ENCODE results near the gene PPM1H. TPM values are rescaled to one million over a fixed set of nuclear protein-coding genes. Genes with fewer than 3 reads are reported as not detected.
"Not testable (repeated sequence)": the region's sequence is repeated elsewhere in the genome, so short reads cannot be mapped to it uniquely, and the experiment has no call there.

The PPM1H gene
- total and polyA plus RNA-seq, 11 donors = 1.3 to 9.6 (median 4.9) TPM

DNA sequence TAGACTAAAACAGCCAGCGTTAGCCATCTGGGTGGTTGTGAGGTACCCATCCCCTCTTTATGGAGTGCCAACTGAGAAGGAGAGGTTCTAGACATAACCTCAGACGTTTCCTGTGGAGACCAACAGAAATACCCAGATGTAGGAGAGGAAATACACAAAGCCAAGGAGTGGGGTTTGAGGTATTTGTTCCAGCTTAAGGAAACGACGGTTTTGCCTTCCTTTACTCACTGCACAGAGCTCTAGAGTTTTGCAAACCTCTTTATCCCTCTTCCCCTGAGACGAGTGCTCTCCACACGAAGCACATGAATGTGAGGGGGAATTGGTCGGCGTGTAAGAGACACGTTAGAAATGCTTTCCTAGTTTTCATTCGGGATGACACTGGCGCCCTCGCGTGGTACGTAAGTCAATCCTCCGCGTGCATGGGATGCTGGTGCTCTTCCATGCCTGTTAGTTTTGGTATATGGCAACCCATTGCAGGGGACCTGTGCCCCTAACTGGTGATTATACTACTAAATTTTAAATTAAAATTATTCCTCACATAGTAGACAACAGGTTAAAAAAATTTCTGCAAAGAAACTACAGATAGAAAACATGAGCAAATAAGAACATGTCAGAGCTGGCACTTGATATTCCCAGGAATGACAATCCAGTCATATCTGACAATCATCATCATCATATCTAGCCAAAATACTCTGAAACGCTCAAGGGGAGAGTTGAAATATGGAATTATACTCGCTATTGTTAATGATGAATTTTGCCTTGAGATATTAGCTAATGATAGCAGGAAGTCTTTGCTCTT lies 121.7 kb downstream of the PPM1H start:
- no peaks in the 10 kb centered on the region for H3K27me3 ChIP-seq
- TF ChIP-seq, protein P1, sequence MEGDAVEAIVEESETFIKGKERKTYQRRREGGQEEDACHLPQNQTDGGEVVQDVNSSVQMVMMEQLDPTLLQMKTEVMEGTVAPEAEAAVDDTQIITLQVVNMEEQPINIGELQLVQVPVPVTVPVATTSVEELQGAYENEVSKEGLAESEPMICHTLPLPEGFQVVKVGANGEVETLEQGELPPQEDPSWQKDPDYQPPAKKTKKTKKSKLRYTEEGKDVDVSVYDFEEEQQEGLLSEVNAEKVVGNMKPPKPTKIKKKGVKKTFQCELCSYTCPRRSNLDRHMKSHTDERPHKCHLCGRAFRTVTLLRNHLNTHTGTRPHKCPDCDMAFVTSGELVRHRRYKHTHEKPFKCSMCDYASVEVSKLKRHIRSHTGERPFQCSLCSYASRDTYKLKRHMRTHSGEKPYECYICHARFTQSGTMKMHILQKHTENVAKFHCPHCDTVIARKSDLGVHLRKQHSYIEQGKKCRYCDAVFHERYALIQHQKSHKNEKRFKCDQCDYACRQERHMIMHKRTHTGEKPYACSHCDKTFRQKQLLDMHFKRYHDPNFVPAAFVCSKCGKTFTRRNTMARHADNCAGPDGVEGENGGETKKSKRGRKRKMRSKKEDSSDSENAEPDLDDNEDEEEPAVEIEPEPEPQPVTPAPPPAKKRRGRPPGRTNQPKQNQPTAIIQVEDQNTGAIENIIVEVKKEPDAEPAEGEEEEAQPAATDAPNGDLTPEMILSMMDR (IDR thresholded peaks at IDR 0.05) = peak; percentile 51 to 85 (median 72)
- TF ChIP-seq POLR2A (IDR thresholded peaks at IDR 0.05) = no peak
- peaks cover 0 to 15% (median 6%) of the 10 kb centered on the region in 12 donors for H3K4me1 ChIP-seq
- peak overlapping the region in 6 of 12 donors; percentile 3 to 40 (median 22) for H3K4me3 ChIP-seq
- intact Hi-C loops (cut with DNase I) = loop anchor here in 8 of 10 donors (1.0 to 10.0 kb wide), 8 partner anchors 119 to 376 kb away; partner anchors contain the start of gene PPM1H (in 2 of the 8)
- 12 to 17% (median 13%) methylated on average over 18 of the region's 18 CpGs for WGBS, 4 donors
- no peaks in the 10 kb centered on the region for H3K9me3 ChIP-seq
- no peak overlapping the region for H3K27ac ChIP-seq
- ATAC-seq (peak in 3 of 4 donors; percentile 70 to 83 (median 76)), DNase-seq (peak; percentile 52 to 76 (median 61))
- no peaks in the 10 kb centered on the region for H3K36me3 ChIP-seq

DNA sequence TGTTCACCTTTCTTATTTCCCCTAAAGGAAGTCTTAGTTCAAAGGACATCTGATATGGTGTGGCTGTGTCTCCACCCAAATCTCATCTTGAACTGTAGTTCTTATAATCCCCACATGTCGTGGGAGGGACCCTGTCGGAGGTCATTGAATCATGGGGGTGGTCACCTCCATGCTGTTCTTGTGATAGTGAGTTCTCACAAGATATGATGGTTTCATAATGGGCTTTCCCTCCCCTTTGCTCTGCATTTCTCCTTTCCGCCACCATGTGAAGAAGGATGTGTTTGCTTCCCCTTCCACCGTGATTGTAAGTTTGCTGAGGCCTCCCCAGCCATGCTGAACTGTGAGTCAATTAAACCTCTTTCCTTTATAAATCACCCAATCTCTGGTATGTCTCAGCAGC lies 123.5 kb downstream of the PPM1H start:
- DNase-seq, H3K27ac ChIP-seq, ATAC-seq, H3K9me3 ChIP-seq, H3K4me3 ChIP-seq, H3K27me3 ChIP-seq, H3K36me3 ChIP-seq: not testable (repeated sequence)
- WGBS, 4 donors = 75 to 85% (median 80%) methylated on average over 4 of the region's 4 CpGs
- intact Hi-C loops (cut with DNase I) = loop anchor here in 8 of 10 donors (5.0 to 10.0 kb wide), 7 partner anchors 121 to 374 kb away; partner anchors contain the start of gene PPM1H (in 2 of the 8)
- peaks cover 0 to 15% (median 4%) of the 10 kb centered on the region in 12 donors for H3K4me1 ChIP-seq

DNA sequence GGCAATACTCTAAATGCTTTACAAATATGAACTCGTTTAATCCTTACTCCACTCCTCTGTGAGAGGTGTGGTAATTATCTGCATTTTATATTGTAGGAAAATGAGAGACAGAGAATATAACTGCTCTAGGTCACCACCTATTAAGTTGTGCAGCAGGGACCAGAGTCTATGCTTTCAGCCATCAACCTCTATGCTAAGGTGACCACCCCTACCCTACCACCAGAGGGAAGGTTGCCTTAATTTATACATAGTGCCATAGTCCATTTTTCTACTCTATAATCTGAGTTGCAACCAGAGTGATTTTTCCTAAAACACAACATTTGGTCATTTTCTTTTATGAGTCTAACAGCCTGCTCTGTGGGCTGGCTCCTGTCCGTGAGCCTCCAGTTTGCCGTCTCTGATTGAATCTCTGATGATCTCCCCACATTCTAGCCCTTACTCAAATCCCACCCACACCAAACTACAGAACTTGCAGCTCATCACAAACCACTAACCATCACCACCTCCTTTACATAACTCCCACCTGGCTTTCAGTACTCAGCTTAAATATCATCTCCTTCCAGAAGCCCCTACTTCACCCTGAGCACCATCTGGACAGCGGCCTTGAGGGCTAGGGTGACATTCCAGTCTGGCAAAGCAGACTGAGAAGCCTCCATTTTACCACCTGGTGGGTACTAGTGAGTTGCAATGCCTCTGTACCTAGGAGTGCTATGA lies 126.6 kb downstream of the PPM1H start:
- Histone ChIP-seq H3K9me3 (no peaks in the 10 kb centered on the region), H3K36me3 (no peaks in the 10 kb centered on the region), H3K27ac (no peak overlapping the region), H3K27me3 (no peaks in the 10 kb centered on the region), H3K4me1 (peaks cover 0 to 18% (median 4%) of the 10 kb centered on the region in 12 donors), H3K4me3 (no peak overlapping the region)
- DNase-seq = no peak
- intact Hi-C loops (cut with DNase I) = no loop called here
- WGBS, 4 donors = 91 to 98% (median 93%) methylated on average over 4 of the region's 4 CpGs
- ATAC-seq = no peak
- TF ChIP-seq POLR2A (IDR thresholded peaks at IDR 0.05) = no peak
- TF ChIP-seq, protein P1 (IDR thresholded peaks at IDR 0.05) = no peak

DNA sequence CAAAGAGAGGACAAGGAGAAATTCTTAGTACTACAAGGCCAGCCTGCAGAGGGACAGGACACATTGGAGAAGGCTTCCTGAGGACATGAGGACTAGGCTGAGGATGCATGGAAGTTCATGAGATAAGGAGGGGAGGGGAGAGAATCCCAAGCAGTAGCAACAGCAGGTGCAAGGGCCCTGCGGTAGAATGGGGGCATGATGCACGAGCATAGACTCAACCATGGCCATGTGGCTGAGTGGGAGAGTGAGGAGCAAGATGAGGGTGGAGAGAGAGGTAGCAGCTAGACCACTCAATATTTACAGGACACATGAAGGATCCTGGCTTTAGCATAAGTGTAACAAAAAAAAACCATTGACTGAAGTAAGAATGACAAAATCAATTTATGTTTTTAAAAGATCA lies 128.1 kb downstream of the PPM1H start:
- Histone ChIP-seq H3K4me1 (peaks cover 0 to 6% (median 0%) of the 10 kb centered on the region in 12 donors), H3K4me3 (no peak overlapping the region), H3K27ac (no peak overlapping the region), H3K36me3 (no peaks in the 10 kb centered on the region), H3K27me3 (no peaks in the 10 kb centered on the region), H3K9me3 (no peaks in the 10 kb centered on the region)
- intact Hi-C loops (cut with DNase I) = no loop called here
- WGBS, 4 donors = 95 to 100% (median 98%) methylated on average over 2 of the region's 2 CpGs
- DNase-seq = no peak
- no peak for TF ChIP-seq POLR2A (IDR thresholded peaks at IDR 0.05)
- TF ChIP-seq, protein P1 (IDR thresholded peaks at IDR 0.05) = no peak
- ATAC-seq = no peak

Data from heart left ventricle (tissue), 16 donors.